HG02970 (cell line): ENCODE results near the gene CCNF.
"Not testable (repeated sequence)": the region's sequence is repeated elsewhere in the genome, so short reads cannot be mapped to it uniquely, and the experiment has no call there.

ENCODE experiments used
- ATAC-seq: cut with Tn5 transposase; IDR thresholded peaks from one replicate; pipeline ENCODE4 v1.9.1; 2021; ENCODE audit warnings: mild to moderate bottlenecking, moderate library complexity, moderate number of reproducible peaks; ENCODE audit not compliant: unreplicated experiment, low FRiP score

The CCNF gene

GRCh38 chr16:2426941-2427361 lies 2.3 kb upstream of the CCNF start:
- ATAC-seq, result no peak

GRCh38 chr16:2427526-2427925 lies 1.7 kb upstream of the CCNF start:
- no peak for ATAC-seq

GRCh38 chr16:2428051-2428783 lies 1.0 kb upstream of the CCNF start:
- no peak for ATAC-seq

- ATAC-seq, result no peak
Observed at GRCh38 chr16:2428784-2429033, 538 bp upstream of the CCNF start.

- no peak for ATAC-seq
Observed at GRCh38 chr16:2429771-2430663, 770 bp downstream of the CCNF start.

- no peak for ATAC-seq
Observed at GRCh38 chr16:2432286-2432685, 3.0 kb downstream of the CCNF start.

- no peak for ATAC-seq
Observed at GRCh38 chr16:2432801-2433505, 3.7 kb downstream of the CCNF start.

GRCh38 chr16:2435236-2435635 lies 6.0 kb downstream of the CCNF start:
- ATAC-seq, result not testable (repeated sequence)

- no peak for ATAC-seq
Observed at GRCh38 chr16:2436110-2436509, 6.9 kb downstream of the CCNF start.

- no peak for ATAC-seq
Observed at GRCh38 chr16:2437032-2437790, 8.0 kb downstream of the CCNF start.

- ATAC-seq, result no peak
Observed at GRCh38 chr16:2438121-2438520, 8.9 kb downstream of the CCNF start.

- ATAC-seq, result no peak
Observed at GRCh38 chr16:2439598-2439997, 10.4 kb downstream of the CCNF start.

- ATAC-seq, result not testable (repeated sequence)
Observed at GRCh38 chr16:2441143-2441804, 12.0 kb downstream of the CCNF start.

GRCh38 chr16:2443555-2443954 lies 14.3 kb downstream of the CCNF start:
- no peak for ATAC-seq

GRCh38 chr16:2447920-2448583 lies 18.8 kb downstream of the CCNF start:
- no peak for ATAC-seq

GRCh38 chr16:2449118-2449517 lies 19.9 kb downstream of the CCNF start:
- no peak for ATAC-seq

GRCh38 chr16:2450535-2450934 lies 21.3 kb downstream of the CCNF start:
- no peak for ATAC-seq

GRCh38 chr16:2450975-2451381 lies 21.7 kb downstream of the CCNF start:
- no peak for ATAC-seq

- ATAC-seq, result no peak
Observed at GRCh38 chr16:2451851-2452320, 22.6 kb downstream of the CCNF start.
